Inflammatory macrophage treated with lipopolysaccharide for 1 hour (primary cell): Measurements from ENCODE around the gene PHYH.
A peak's percentile ranks its signal among the peaks of the same experiment; 100 is the strongest.
"Not testable (repeated sequence)": the region's sequence is repeated elsewhere in the genome, so short reads cannot be mapped to it uniquely, and the experiment has no call there.

Experiments
- DNase-seq, 2 donors: peaks; one replicate each; pipeline ENCODE4 v3.0.0-alpha.2; 2020 to 2022

Gene PHYH

DNA sequence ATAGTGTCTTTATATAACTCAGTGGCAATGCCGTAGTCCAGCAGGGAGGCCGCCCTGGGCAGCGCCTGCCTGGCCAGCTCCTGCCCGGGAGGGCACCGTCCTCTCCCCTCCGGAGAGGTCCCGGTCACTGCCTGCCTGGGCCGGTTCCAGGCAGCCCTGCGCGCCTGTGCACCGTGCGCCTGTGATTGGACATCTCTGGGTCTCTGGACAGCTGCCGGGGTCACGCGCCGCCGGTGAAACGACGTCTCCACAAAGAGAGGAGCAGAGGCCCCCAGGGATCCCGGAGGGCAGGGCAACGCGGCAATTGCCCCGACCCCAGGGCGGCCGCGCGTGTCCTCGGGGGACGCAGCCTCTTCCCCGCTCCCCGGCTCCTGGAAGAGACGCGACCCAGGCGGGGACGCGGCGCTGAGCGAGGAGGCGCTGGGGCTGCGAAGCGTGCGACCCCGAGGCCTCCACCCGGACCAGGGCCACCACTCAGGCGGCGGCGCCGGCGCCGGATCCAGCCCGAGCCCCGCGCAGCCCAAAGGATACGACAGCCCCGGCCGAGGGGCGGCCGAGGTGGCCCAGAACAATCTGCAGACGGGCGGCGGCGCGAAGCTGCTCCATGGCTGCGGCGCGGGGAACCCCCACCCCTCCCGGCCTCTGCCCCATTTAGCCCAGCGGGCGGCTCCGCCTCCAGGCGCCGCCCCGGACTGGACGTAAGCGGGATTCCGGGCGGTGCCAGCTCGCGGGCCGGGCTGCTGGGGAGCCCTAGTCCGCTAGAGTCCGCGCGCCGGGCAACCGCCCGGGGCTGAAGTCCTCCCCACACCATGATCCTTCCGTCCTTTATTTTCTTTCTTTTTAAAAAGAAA is at the start of gene PHYH:
Gene PHYH (minus strand): TSS at position 628 of the 851 bp plus-strand sequence. CDS start 22 bp downstream, at position 606.
- peak; percentile 86 to 90 for DNase-seq

DNA sequence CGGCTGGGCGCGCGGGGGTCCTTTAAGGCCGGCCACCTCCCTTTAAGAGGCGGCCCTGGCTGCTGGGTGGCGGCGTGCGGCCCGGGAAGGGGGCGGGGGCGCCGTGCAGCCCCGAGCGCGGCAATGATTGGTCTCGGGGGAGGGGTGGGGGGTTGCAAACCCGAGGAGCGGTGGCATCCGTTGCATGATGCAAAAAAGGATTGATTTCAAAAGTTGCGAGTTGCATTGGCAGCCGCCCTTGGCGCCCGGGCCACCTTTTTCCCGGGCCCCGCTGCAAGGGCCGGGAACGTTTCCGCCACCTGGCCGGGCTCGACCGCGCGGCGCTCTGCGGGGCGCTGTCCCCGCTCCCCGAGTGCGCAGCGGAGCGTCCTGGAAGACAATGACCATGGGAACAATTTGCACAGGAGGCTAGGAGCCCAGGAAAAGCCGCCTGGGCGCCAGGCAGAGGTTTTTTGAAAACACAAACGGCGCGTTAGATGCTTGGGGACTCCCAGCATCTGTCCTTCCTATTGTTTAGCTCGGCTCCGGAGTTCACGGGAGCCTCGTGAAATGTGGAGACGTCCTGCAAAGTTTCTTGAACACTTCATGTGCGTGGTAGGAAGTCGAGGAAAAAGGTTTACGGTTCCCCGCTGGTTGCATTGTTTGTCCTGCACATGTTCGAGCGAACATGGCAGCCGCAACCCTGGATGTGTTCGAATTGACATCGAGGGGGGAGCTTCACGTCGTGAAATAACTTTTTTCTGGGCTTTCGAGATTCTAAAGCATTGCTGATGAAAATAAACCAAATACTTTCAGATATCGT is 48.6 kb upstream of the PHYH start, which contains the start of gene SEPHS1:
Gene SEPHS1 (minus strand): TSS at position 78 of the 802 bp plus-strand sequence. CDS start 3,343 bp downstream, outside the sequence.
- peak; percentile 33 to 34 for DNase-seq

DNA sequence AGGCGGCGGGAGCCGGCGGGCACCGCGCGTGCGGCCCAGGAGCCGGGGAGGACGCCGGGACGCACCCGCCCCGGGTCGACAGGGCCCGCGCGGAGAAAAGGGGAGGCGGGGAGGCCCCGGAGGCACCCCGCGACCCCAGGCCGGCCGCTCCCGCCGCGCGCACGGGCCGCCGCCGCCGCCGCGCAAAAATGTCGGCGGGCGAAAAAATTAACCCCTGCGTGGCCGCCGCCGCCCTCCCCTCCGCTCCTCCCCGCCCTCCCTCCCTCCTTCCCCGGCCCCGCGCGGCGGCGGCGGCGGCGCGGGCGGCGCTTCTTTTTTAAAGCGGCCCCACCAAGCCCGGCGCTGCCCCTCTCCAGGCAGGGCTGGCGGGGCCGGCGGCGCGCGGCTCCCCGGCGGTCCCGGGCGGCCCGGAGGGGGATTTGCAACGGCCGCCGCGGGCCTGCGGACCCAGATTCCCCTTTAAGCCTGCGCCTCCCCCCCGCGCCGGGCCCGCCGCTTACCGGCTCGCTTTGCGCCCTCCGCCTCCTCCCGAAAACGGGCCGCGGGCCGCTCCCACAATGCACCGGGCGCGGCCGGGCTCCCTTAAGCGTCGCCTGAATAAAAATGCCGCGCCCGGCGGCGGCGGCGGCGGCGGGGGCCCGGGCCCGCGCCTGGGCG is 47.8 kb upstream of the PHYH start:
- DNase-seq = peak; percentile 64 to 84

DNA sequence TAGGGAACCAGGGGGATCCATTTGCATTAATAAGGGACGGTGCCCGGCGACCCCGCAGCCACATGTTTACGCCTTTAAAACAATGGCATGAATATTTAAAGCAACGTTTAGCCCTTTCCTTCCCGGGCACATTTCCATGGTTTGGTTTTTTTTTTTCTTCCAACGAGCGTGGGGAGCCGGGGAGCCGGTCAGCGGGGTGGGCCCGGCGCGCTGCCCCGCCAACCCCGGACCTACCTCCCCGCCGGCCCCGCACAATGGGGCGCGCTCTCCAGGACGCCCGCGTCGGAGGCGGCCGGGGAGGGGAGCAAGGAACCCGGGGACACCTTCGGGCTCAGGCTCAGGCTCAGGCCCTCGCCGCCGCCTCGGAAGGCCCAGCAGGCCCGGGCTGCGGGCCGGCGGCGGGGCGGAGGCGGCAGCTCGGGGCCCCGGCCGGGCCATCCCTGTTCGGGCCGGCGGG is 47.2 kb upstream of the PHYH start:
- DNase-seq = peak; percentile 14 to 22

DNA sequence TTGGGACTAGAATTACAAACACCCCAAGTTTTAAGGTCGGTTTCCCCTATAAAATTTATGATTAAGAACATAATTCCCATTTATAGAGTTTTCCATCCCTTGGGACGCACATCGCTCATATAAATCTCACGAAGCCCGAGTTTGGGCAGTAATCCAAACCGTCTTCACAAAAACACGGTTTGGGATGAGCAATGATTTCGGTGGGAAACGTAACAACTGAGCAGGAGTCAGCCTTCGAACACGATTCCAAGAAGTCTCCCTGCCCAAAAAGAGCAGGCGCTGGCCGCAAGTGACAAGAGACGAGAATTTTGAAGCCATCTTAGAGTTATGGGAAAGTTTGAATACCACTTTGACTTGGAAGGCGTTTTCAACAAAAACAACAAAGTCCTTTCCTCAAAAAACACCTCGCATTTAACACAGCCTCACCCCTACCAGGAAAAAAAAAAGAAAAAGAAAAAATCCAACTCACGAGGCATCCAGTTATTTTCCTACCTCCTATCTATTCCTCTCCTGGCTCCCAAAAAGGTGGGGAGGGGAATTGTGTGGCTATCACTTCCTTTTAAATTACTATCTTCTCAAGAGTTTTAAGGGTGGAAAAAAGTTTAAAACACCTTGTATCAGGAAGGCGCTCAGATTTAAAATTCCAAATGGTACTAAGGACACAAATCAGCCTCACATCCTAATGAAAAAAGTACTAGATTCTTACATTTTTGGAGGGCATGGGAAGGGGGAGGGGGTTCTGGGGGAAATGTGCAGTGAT is 46.6 kb upstream of the PHYH start:
- no peak for DNase-seq

DNA sequence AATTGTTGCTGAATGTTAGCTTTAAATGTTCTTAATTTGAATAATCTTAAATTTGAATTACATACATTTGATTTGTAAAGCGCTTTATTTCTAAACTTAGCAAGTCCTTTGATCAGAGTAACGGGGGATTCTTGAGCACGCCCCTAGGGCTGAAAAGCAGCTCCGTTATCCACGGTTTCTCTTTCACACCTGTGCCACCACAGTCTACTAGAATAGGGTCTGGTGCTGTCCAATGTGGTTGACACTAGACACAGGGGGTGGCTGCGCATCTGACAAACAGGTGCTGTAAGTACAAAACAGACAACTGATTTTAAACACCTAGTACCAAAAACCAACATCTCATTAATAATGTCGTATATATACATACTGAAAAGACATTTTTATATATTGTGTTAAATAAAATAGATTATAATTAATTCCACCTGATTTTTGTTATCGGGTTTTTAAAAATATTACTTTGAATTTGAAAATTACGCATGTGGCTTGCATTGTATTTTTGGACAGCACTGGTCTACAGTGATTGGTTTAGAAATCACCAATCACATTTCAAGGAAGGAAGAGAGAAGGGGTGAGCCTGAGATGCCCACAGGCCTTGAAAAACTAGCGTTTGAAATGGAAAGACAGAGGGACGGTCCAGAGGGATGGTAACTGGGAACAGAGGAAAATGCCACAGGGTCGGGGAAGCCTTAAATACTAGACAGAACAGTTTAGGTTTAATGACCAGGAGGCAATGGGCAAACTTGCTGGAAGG is 40.9 kb upstream of the PHYH start:
- DNase-seq = no peak

DNA sequence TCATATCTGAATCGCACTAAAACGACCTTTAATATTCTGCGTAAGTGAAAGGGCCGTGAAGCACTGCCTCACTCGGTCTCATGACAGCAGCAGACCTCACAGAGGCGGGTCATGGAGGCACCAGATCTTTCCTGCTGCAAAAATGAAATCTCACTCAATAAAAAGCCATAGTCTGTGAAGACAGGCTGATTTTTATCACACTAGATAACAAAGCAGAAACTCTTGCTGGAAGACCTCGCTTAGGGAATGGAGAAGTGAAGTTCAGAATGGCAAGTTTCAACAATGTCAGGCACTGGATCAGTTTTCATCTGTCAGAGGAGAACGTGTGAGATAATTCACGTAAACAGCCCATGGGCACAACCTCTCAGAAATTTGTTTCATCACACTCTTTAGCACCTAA is 40.2 kb upstream of the PHYH start:
- no peak for DNase-seq

DNA sequence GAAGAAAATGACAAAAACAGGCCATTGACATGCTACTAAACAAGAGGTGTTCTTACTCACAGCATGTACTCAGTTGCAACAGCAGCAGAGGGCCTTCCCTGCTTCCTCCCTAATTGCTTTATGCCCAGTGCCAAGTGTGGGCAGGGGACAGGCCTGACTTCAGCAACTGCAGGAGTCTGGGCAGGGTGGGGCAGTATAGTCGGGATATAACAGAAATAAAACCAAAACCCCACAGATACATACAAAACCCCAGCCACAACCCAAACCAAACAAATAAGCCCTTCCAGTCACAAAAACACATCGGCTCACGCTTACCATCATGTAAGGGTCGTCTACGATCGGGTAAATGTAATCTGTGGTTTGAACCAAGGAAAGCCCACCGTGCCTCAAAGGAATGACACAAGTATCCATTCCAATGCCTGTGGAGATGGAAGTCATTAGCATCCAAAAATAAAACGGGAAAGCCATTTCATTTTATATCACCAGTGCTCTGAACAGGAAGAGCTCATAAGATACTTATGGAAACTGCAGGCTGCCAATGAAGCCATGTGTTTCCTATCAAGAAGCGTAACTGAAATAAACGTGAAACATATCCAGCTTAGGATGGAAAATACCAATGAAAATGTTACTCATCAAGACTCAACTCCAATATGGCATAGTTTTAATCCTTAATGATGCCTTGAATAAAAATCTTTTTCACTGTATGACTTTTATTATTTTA is 38.7 kb upstream of the PHYH start:
- DNase-seq = no peak

DNA sequence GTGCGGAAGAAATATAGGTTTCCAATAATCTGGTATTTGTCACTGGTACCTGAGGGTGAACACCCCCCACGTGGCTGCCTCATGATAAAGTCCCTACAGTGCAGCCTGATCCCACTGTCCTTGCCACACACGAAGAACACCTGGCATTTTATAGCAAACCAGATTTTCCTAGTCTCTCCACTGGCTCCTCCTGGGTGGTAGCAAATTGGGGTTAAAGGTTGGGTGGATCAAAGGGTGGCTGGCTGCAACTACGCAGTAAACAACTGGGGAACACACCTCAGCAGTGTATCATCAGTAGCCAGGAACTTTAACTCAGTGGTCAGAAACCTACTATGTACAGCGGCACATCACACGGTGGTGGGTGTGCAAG is 37.9 kb upstream of the PHYH start:
- no peak for DNase-seq

DNA sequence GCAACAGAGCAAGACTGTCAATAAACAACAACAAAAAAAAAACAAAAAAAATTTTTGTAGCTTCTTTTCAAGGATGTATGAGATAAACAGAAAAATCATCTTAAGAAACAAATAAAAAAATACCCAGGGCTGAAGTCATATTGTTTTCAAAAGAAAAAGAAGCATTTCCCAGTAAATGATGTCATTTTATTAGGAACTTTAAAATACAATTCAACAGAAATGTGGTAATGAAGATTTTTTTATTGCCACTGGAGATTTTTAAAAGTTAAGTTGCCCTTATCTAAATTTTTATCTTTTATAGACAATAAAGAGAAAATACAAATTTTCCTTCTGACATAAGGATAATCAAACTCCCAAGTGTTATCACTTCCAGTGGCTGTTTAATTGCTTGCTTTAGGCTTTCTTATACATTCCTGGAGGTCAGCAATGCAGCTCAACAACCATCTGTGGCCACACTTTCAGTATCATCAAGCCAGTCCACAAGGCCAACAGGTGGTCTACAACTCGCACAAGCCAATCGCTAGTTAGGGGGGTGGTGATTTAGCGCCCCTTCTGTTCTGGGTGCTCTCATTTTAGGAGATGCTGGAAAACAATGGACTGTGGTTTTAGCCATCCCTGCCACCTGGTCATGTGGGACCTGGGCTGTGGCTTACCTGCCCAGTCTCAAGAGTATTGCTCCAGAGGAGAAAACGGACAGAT is 37.4 kb upstream of the PHYH start:
- no peak for DNase-seq

DNA sequence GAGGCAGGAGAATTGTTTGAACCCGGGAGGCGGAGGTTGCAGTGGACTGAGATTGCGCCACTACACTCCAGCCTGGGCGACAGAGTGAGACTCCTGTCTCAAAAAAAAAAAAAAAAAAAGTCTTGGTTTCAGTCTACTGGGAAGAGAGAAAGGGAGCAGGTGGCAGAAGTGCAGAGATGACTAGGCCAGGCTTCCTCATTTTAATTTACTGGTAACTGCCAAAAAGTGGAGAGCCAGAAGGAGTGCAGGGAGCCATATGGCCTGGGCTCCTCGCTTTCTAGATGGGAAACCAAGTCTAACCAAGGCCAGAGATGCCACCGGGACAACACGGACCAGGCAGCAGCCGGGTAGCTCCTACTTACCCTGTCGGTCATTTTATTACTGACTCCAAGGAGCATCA is 36.0 kb upstream of the PHYH start:
- no peak for DNase-seq

DNA sequence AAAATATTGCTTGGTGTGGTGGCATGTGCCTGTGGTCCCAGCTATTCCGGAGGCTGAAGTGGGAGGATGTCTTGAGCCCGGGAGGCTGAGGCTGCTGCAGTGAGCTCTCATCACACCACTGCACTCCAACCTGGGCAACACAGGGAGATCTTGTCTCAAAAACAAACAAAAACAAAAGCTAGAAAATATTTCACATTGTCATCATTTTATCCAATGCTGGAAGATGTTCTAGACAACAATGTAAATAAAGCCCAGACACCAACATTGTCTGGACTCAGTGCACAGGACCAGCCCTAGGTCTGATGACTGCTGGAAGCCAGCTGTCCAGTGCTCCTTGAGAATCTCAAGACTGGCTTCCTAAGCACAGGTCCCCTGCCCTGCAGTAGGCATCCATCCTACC is 34.7 kb upstream of the PHYH start:
- no peak for DNase-seq

DNA sequence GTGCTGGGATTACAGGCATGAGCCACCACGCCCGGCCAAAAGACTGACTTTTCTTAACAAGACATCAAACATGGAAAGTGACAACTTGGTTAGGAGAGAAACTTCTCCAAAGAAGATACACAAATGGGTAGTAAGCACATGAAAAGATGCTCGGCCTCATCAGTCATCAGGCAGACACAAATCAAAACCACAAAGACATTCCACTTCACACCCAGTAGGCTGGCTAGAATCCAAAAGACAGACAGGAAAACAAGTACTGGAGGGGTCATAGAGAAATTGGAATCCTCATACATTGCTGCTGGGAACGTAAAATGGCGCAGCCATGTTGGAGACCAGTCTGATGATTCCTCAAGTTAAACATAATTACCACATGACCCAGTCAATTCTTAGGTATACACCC is 31.8 kb upstream of the PHYH start:
- DNase-seq = no peak

DNA sequence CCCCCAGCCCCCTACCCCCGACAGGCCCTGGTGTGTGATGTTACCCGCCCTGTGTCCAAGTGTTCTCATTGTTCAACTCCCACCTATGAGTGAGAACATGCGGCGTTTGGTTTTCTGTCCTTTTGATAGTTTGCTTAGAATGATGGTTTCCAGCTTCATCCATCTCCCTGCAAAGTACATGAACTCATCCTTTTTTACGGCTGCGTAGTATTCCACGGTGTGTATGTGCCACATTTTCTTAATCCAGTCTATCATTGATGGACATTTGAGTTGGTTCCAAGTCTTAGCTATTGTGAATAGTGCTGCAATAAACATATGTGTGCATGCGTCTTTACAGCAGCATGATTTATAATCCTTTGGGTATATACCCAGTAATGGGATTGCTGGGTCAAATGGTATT is 31.1 kb upstream of the PHYH start:
- DNase-seq = not testable (repeated sequence)

DNA sequence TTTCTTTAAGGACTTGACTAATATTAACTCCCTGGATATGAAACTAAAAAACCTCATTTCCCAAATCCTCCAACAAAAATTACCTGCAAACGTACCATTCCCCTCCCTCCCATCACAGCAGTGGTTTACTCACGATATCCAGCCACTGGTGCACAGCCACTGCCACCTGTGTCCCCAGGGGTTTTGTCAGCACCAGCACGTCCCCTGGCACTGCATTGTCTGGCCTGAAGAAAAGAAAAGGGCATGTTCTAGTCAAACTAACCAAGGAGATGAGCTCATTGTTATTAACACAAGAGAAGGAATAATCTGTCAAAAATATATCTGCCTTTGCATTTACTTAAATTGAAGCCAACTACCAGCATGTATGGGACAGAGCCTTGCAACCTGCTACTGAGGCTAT is 29.7 kb upstream of the PHYH start:
- no peak for DNase-seq

DNA sequence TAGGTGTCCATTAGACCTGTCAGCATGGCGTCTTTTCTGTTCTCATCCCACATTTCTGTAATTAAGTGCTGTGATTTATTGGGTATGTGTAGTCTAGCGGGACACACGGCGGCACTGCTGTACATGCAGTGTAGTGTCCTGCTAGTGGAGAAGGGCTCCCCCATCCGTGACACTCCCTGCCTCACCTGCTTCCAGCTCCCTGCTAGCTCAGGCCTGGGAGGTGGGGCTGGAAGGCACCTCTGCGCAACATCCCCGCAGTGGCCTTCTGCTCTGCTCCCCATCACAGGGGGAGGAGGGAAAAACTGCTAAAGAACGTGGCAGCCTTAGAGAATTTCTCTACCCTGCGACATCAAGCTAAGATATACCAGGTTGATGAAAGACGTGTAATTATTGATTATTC is 28.7 kb upstream of the PHYH start:
- no peak for DNase-seq

DNA sequence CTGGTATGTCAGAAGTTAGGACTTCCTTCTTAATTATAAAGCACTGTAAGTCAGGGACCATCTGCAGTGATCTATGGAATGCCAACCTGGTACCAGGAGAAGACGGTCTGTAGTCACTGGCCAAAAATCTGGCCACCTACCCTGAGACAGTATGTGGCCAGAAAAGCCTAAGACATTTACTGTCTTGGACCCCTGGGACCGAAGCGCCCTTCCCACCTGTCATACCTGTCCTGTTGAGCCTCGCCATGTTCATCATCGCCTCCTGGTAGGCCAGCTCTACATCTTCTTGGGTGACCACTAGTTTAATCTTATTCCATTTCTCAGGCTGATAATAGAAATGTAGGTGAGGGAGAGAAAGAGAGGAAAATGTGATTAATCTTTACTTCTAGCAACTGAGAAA is 28.3 kb upstream of the PHYH start:
- DNase-seq = no peak

DNA sequence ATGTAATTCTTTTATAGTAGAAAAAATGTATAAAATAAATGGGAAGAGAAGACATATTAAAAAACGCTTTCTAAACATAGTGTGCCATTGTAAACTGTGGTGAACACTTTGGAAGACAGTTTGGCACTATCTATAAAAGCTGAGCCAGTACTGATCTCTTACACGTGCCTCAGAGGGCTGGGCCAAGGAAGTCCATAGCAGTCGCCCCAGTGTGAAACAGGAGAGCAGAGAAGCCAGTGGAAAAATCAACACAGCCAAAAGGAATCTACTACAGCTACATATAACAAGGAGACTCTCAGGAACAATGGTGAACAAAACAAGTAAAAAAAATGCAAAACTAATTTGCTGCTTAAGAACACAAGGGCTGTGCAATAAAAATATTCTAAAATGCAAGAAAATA is 27.7 kb upstream of the PHYH start:
- DNase-seq = no peak

DNA sequence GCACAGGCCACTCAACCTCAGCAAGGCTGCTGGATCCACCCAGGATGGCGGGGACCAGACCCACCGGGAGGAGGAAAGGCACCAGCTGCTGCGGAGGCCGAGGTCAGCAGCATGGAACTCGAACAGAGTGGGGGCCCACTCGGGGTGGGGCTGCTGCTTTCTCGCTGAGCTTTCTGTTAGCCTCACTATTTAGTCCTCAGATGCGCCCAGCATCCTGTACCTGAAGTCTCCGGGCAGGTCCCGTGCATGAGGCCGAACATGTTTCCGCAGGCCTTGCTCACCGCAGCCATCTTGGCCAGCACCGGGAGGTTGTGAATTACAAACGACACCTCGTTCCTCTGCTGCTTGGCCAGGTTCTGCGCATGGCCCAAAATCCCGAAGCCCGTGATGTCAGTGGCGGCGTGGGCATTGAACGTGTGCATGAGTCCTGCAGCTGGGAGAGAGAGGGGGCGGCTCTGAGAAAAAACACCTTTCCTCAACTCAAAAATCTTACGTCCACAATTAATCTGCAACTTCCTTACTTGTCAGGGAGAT is 22.8 kb upstream of the PHYH start:
- DNase-seq = no peak

DNA sequence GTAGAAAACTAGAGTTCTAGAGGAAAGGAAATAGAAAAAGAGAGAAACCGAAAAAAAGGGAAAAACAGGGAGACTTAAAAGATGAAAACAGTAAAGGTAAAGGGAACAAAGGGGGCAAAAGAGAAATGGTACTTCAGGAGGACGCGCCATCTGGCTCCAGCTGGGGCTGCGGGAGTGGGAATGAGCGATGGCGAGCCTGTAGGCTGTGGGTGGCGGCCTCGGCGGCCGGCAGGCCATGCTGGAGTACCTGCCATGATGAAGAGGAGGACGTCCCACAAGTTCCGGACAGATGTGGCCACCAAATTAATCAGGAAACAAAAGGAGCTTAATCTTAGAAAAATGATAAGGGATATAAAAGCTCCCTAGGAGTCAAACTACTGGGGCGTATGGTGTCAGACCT is 21.7 kb upstream of the PHYH start:
- DNase-seq = no peak
